RWPE1 (cell line): ENCODE results near the gene NCKAP5.
A peak's percentile ranks its signal among the peaks of the same experiment; 100 is the strongest.

Source experiments
- CTCF ChIA-PET: fragments of 350-600 bp; sonication (Branson Sonifier 250); formaldehyde crosslinking; extraction: SDS; loops from one replicate; lab custom pipeline; 2021; lab: Yijun Ruan, JAX
- POLR2A ChIA-PET: fragments of 400-600 bp; formaldehyde crosslinking; extraction: SDS; loops from one replicate; lab custom pipeline; 2020; ENCODE audit warnings: antibody characterized with exemption; ENCODE audit not compliant: low non-redundant PET; lab: Yijun Ruan, JAX
- DNase-seq: peaks from one replicate; pipeline ENCODE4 v3.0.0; 2012; ENCODE audit warnings: low spot score
- H3K27ac ChIP-seq: fragments of 450-650 bp; 2 replicates; pipeline ENCODE4 v1.5.1; 2017
- CTCF ChIP-seq: fragments of 450-650 bp; conservative IDR thresholded peaks from 2 replicates; pipeline ENCODE4 v1.5.1; 2017; ENCODE audit warnings: low read depth, mild to moderate bottlenecking

NCKAP5 gene

GRCh38 chr2:133437492-133437891 is 130.8 kb downstream of the NCKAP5 start:
- H3K27ac ChIP-seq: no peak overlapping the region
- ChIA-PET CTCF (no interaction called here), POLR2A (no interaction called here)

GRCh38 chr2:133434959-133435668 is 133.1 kb downstream of the NCKAP5 start:
- no peak for TF ChIP-seq CTCF
- POLR2A ChIA-PET: no interaction called here
- CTCF ChIA-PET: interaction anchor here (0.6 kb wide), 1 partner anchor 517 kb away, joined by 3 read pairs; no protein-coding TSS in a partner anchor
- no peak overlapping the region for H3K27ac ChIP-seq
- peak; percentile 66 for DNase-seq

More at GRCh38 chr2:133437492-133437891, 130.8 kb downstream of the NCKAP5 start:
- DNase-seq: no peak
- no peak for TF ChIP-seq CTCF

- CTCF ChIA-PET: no interaction called here
- no peak for DNase-seq
- no peak for TF ChIP-seq CTCF
- H3K27ac ChIP-seq: no peak overlapping the region
- POLR2A ChIA-PET: no interaction called here
Measured at GRCh38 chr2:133433455-133434451, 134.5 kb downstream of the NCKAP5 start.

- no peak for TF ChIP-seq CTCF
- ChIA-PET POLR2A (no interaction called here), CTCF (no interaction called here)
- no peak overlapping the region for H3K27ac ChIP-seq
- no peak for DNase-seq
Measured at GRCh38 chr2:133432778-133433177, 135.5 kb downstream of the NCKAP5 start.

GRCh38 chr2:133431289-133431688 is 137.0 kb downstream of the NCKAP5 start:
- no peak overlapping the region for H3K27ac ChIP-seq
- CTCF ChIA-PET: interaction anchor here (0.7 kb wide), 1 partner anchor 97 kb away, joined by 4 read pairs; no protein-coding TSS in a partner anchor
- POLR2A ChIA-PET: no interaction called here
- no peak for TF ChIP-seq CTCF
- peak; percentile 8 for DNase-seq

- POLR2A ChIA-PET: no interaction called here
- TF ChIP-seq CTCF: no peak
- no peak overlapping the region for H3K27ac ChIP-seq
- CTCF ChIA-PET: interaction anchor here (0.7 kb wide), 1 partner anchor 12 kb away, joined by 3 read pairs; no protein-coding TSS in a partner anchor
- no peak for DNase-seq
Measured at GRCh38 chr2:133426791-133427190, 141.5 kb downstream of the NCKAP5 start.
